ENCODE data around the gene SLC12A8. TPM values are rescaled to one million over a fixed set of nuclear protein-coding genes. Genes with fewer than 3 reads are reported as not detected.

Gene SLC12A8
- total and polyA plus RNA-seq, 9 of the 15 experiments (the other 6 are each of a cell fraction or from before 2014, with no cell fraction given): 0.04 to 0.33 (median 0.09) TPM; not detected in 4

- Histone ChIP-seq H3K36me3 (ENCODE audit: control insufficient read depth, insufficient read depth, low read length) (no peaks in the 10 kb centered on the region), H3K9ac (ENCODE audit: insufficient read depth in 1 of 2, low read depth in 2 of 2, low read length in 2 of 2) (no peak overlapping the region), H3K4me2 (ENCODE audit: insufficient read depth, low read length) (no peak overlapping the region), H3K9me3 (replicated peaks; ENCODE audit: control insufficient read depth, insufficient read depth, low read depth, low read length) (no peaks in the 10 kb centered on the region), H4K20me1 (replicated peaks; ENCODE audit: control insufficient read depth, insufficient read depth, low read length) (no peaks in the 10 kb centered on the region), H3K27me3 (ENCODE audit: control insufficient read depth in 2 of 2, insufficient read depth in 2 of 2, low read length in 2 of 2) (peaks cover 16 to 48% of the 10 kb centered on the region in 2 experiments; a peak in 4 of 5 replicates), H2AFZ (ENCODE audit: low read depth, low read length) (no peak overlapping the region), H3K4me1 (replicated peaks in 1 of 2; ENCODE audit: control insufficient read depth in 2 of 2, insufficient read depth in 2 of 2, low read length in 2 of 2) (peaks cover 0 to 6% of the 10 kb centered on the region in 2 experiments; a peak in 1 of 5 replicates), H3K79me2 (ENCODE audit: control insufficient read depth, insufficient read depth, low read length) (no peaks in the 10 kb centered on the region), H3K9me1 (ENCODE audit: control insufficient read depth, insufficient read depth, low read length) (no peaks in the 10 kb centered on the region), H3K4me3 (no peak overlapping the region), H3K27ac (ENCODE audit: extremely low read depth, low read depth, low read length) (no peak overlapping the region)
- CTCF ChIA-PET (ENCODE audit: low intra/inter-chr PET ratio): no interaction called here
- in situ Hi-C loops (cut with MboI) (loop anchor here (10.0 kb wide), 1 partner anchor 1015 kb away; no protein-coding TSS in a partner anchor), intact Hi-C loops (cut with micrococcal nuclease) (no loop called here)
- BruUV-seq (replicated peaks): no TSS peak
- POLR2A ChIA-PET: no interaction called here
- WGBS (ENCODE audit: insufficient coverage, low coverage, missing lambda C conversion rate): 0% methylated on average over 3 of the region's 4 CpGs
- ATAC-seq: no peak
- no peak for DNase-seq (ENCODE audit: extremely low read depth in 1 of 4, low spot score in 3 of 4)
- TF ChIP-seq ZNF134 (CRISPR knock-in tag; conservative IDR thresholded peaks at IDR 0.05) (no peak), CBX3 (IDR thresholded peaks at IDR 0.05; ENCODE audit: borderline replicate concordance in 1 of 2, low read length in 2 of 2) (no peak), CBFA2T2 (conservative IDR thresholded peaks at IDR 0.05) (no peak), ZFP36 (IDR thresholded peaks at IDR 0.05; ENCODE audit: low read depth, low read length, partially characterized antibody) (no peak), NFRKB (IDR thresholded peaks at IDR 0.05; ENCODE audit: low read depth) (no peak), ESRRB (CRISPR knock-in tag; IDR thresholded peaks at IDR 0.05; ENCODE audit: borderline replicate concordance) (no peak), RFX1 (IDR thresholded peaks at IDR 0.05) (no peak), ZNF347 (CRISPR knock-in tag; IDR thresholded peaks at IDR 0.05; ENCODE audit: low read depth) (no peak), ZBTB5 (IDR thresholded peaks at IDR 0.05) (no peak), POLR2AphosphoS5 (IDR thresholded peaks at IDR 0.05; ENCODE audit: control insufficient read depth, insufficient read depth, low read depth, low read length) (no peak), CHD7 (IDR thresholded peaks at IDR 0.05; ENCODE audit: low read depth, low read length) (no peak)
- FAIRE-seq: no peak
Measured at GRCh38 chr3:125139386-125139785, 73.2 kb downstream of the SLC12A8 start.
